HCT116 (cell line): ENCODE measurements around the gene NDUFS6. TPM values are rescaled to one million over a fixed set of nuclear protein-coding genes. Genes with fewer than 3 reads are reported as not detected.

Source experiments
- ATAC-seq: fragments of 200-7000 bp; cut with Tn5 transposase; 2 replicates; pipeline ENCODE4 v1.9.1; 2020; ENCODE audit warnings: mild to moderate bottlenecking, moderate library complexity
- BruUV-seq: library from RNA; stranded (reverse); fragments of 400-500 nt; replicated peaks from 2 replicates; lab custom pipeline; 2021; lab: Mats Ljungman, UMichigan
- CTCF ChIA-PET: fragments of 300-600 bp; sonication (Branson Sonifier 250); formaldehyde crosslinking; loops from one replicate; lab custom pipeline; 2021; ENCODE audit warnings: antibody characterized with exemption; lab: Charles Lee
- POLR2A ChIA-PET: fragments of 300-600, 350-600 bp; sonication (Branson Sonifier 250); formaldehyde crosslinking; loops from one replicate; lab custom pipeline; 2021; ENCODE audit warnings: antibody characterized with exemption; lab: Charles Lee
- RAD21 ChIA-PET, 2 experiments: fragments of 300-600 bp; sonication (Branson Sonifier 250); formaldehyde crosslinking; loops; one replicate each; lab custom pipeline; 2023; ENCODE audit warnings: low total read pairs in 2 of 2; ENCODE audit not compliant: uncharacterized antibody in 2 of 2, unreplicated experiment in 2 of 2, low non-redundant PET in 1 of 2; lab: Charles Lee
- DNase-seq: peaks from one replicate; pipeline ENCODE4 v3.0.0-alpha.2; 2010; ENCODE audit warnings: low read depth, low spot score
- H2AFZ ChIP-seq: fragments of 200-600 bp; shearing (Covaris generic), sonication (generic); 2 replicates; pipeline ENCODE4 v1.6.1; 2017; ENCODE audit warnings: low read depth, mixed run types, mixed read lengths, antibody characterized with exemption, low read length; ENCODE audit not compliant: poor library complexity, severe bottlenecking
- H3K27ac ChIP-seq: 2 replicates; pipeline ENCODE4 v1.5.1; 2012; ENCODE audit warnings: low read depth, low read length
- H3K27me3 ChIP-seq: fragments of 200-600 bp; sonication (generic); 2 replicates; pipeline ENCODE4 v1.6.1; 2016; ENCODE audit warnings: mixed run types, low read length, mixed read lengths; ENCODE audit not compliant: insufficient read depth
- H3K36me3 ChIP-seq, 2 experiments: fragments of 200-500 bp in 1 of 2; fragments of 200-600 bp in 1 of 2; sonication (Bioruptor generic) in 1 of 2; sonication (generic) in 1 of 2; 2 replicates each; pipeline versions ENCODE4 v1.5.1 to v1.6.1; 2014 to 2016; ENCODE audit warnings: low read length in 2 of 2, inconsistent platforms in 1 of 2, mixed read lengths in 1 of 2, mixed run types in 1 of 2; ENCODE audit not compliant: insufficient read depth in 2 of 2, control insufficient read depth in 1 of 2
- H3K4me1 ChIP-seq, 2 experiments: fragments of 200-600 bp in 1 of 2; sonication (generic) in 1 of 2; 2 replicates each; pipeline versions ENCODE4 v1.5.1 to v1.6.1; 2012 to 2017; ENCODE audit warnings: low read length in 2 of 2, inconsistent platforms in 1 of 2, mild to moderate bottlenecking in 1 of 2, mixed read lengths in 1 of 2, mixed run types in 1 of 2, moderate library complexity in 1 of 2; ENCODE audit not compliant: insufficient read depth in 2 of 2, control insufficient read depth in 1 of 2
- H3K4me2 ChIP-seq: fragments of 200-600 bp; sonication (generic); 2 replicates; pipeline ENCODE4 v1.6.1; 2017; ENCODE audit warnings: mixed run types, low read length, mixed read lengths
- H3K4me3 ChIP-seq, 2 experiments: fragments of 200-600 bp in 1 of 2; sonication (generic) in 1 of 2; replicated peaks in 1 of 2; 2 replicates each; pipeline ENCODE4 v1.5.1; 2011 to 2016; ENCODE audit warnings: low read length in 2 of 2, control low read depth in 1 of 2, low read depth in 1 of 2, mild to moderate bottlenecking in 1 of 2, mixed read lengths in 1 of 2, mixed run types in 1 of 2
- H3K79me2 ChIP-seq: fragments of 200-600 bp; sonication (generic); 2 replicates; pipeline ENCODE4 v1.6.1; 2017; ENCODE audit warnings: mild to moderate bottlenecking, mixed run types, low read length, moderate library complexity, mixed read lengths; ENCODE audit not compliant: insufficient read depth
- H3K9ac ChIP-seq: fragments of 200-600 bp; sonication (generic); 2 replicates; pipeline ENCODE4 v1.6.1; 2016; ENCODE audit warnings: low read length, mixed read lengths
- H3K9me2 ChIP-seq: fragments of 200-600 bp; sonication (generic), shearing (Covaris generic); 2 replicates; pipeline ENCODE4 v1.6.1; 2017; ENCODE audit warnings: mixed run types, mild to moderate bottlenecking, moderate library complexity; ENCODE audit not compliant: insufficient read depth
- H3K9me3 ChIP-seq, 2 experiments: fragments of 200-500 bp in 1 of 2; fragments of 200-600 bp in 1 of 2; sonication (Bioruptor generic) in 1 of 2; sonication (generic) in 1 of 2; 2 replicates each; pipeline ENCODE4 v1.6.1; 2014 to 2017; ENCODE audit warnings: low read length in 2 of 2, mixed read lengths in 2 of 2, inconsistent platforms in 1 of 2, low read depth in 1 of 2, mild to moderate bottlenecking in 1 of 2, mixed run types in 1 of 2, moderate library complexity in 1 of 2; ENCODE audit not compliant: control insufficient read depth in 1 of 2, insufficient read depth in 1 of 2
- H4K20me1 ChIP-seq: fragments of 200-600 bp; sonication (generic), shearing (Covaris generic); 2 replicates; pipeline ENCODE4 v1.6.1; 2017; ENCODE audit warnings: mixed run types, mild to moderate bottlenecking, moderate library complexity; ENCODE audit not compliant: insufficient read depth
- CBX3 ChIP-seq: IDR thresholded peaks from 2 replicates; pipeline ENCODE4 v1.6.1; 2012; ENCODE audit warnings: low read depth
- CTCF ChIP-seq, 3 experiments: fragments of 200-600 bp in 1 of 3; sonication (generic) in 1 of 3; IDR thresholded peaks in 2 of 3; conservative IDR thresholded peaks in 1 of 3; 2 replicates each; pipeline ENCODE4 v1.5.1; 2012 to 2017; ENCODE audit warnings: low read depth in 2 of 3, low read length in 2 of 3, antibody characterized with exemption in 1 of 3, borderline replicate concordance in 1 of 3, control low read depth in 1 of 3, mild to moderate bottlenecking in 1 of 3, mixed read lengths in 1 of 3, mixed run types in 1 of 3, moderate library complexity in 1 of 3; ENCODE audit not compliant: insufficient read depth in 1 of 3
- EGR1 ChIP-seq: IDR thresholded peaks from 2 replicates; pipeline ENCODE4 v1.6.1; 2012; ENCODE audit warnings: low read depth
- ELF1 ChIP-seq: IDR thresholded peaks from 2 replicates; pipeline ENCODE4 v1.6.1; 2012; ENCODE audit warnings: low read depth, borderline replicate concordance
- EZH2 ChIP-seq: fragments of 200-600 bp; sonication (generic); IDR thresholded peaks from 2 replicates; pipeline ENCODE4 v1.6.1; 2017; ENCODE audit warnings: antibody characterized with exemption, mixed run types
- POLR2A ChIP-seq: IDR thresholded peaks from 2 replicates; pipeline ENCODE4 v1.7.0; 2011; ENCODE audit warnings: borderline replicate concordance; ENCODE audit not compliant: insufficient read depth, insufficient read length; ENCODE audit errors: extremely low read depth
- RAD21 ChIP-seq: IDR thresholded peaks from 2 replicates; pipeline ENCODE4 v1.6.1; 2012; ENCODE audit warnings: low read depth, mild to moderate bottlenecking
- SIN3A ChIP-seq: IDR thresholded peaks from 2 replicates; pipeline ENCODE4 v1.6.1; 2012; ENCODE audit warnings: low read depth
- SRF ChIP-seq: IDR thresholded peaks from 2 replicates; pipeline ENCODE4 v1.6.1; 2012; ENCODE audit warnings: low read depth
- YY1 ChIP-seq: IDR thresholded peaks from 2 replicates; pipeline ENCODE4 v1.6.1; 2011; ENCODE audit warnings: low read length, low read depth, moderate library complexity, mild to moderate bottlenecking; ENCODE audit not compliant: insufficient replicate concordance; ENCODE audit errors: extremely low read depth
- ZFX ChIP-seq: fragments of 450-650 bp; IDR thresholded peaks from 2 replicates; pipeline ENCODE4 v1.6.1; 2017
- ZNF274 ChIP-seq: fragments of 200-500 bp; sonication (Bioruptor generic); IDR thresholded peaks from 2 replicates; pipeline ENCODE4 v1.6.1; 2014; ENCODE audit warnings: mild to moderate bottlenecking, low read depth, low read length, inconsistent platforms
- intact Hi-C: fragments of 100-400 bp; cut with micrococcal nuclease; formaldehyde crosslinking; loops from 2 replicates; pipeline ENCODE4 v1.10.0; 2022
- total RNA-seq: library from RNA; stranded (reverse); gene quantifications from one replicate; pipeline ENCODE4 v1.2.1, GENCODE V29; 2021; ENCODE audit not compliant: unreplicated experiment
- TF ChIP-seq, protein P1 (sequence below): IDR thresholded peaks from 2 replicates; pipeline ENCODE4 v1.6.1; 2012; ENCODE audit warnings: low read depth
- TF ChIP-seq, protein P2 (sequence below): IDR thresholded peaks from 2 replicates; pipeline ENCODE4 v1.6.1; 2012

Gene NDUFS6
- total RNA-seq, 1 experiment from 2014 or later: 43.8 TPM

DNA sequence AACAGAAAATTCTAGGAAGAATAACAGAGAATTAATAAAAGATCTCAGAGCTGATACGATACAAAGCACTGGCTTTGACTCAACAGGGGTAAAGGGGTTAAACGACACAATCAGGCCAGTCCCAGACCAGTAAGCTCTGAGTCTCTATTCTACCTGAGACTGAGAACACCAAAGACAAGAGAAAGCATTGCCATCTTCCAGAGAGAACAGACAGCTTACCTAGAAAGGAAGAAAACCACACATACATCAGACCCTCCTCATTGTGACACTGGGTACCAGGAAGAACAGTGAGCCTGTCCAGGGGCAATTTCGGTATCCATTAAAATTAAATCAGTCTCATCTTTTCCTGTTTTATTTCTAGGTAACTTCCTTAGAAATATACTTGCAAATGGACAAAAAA, 42.6 kb upstream of the NDUFS6 start:
- no peaks in the 10 kb centered on the region for H3K27me3 ChIP-seq
- no peak overlapping the region for H2AFZ ChIP-seq
- no peak overlapping the region for H3K9ac ChIP-seq
- TF ChIP-seq YY1 (no peak), RAD21 (no peak), ELF1 (no peak), SIN3A (no peak), ZNF274 (no peak), ZFX (no peak), CTCF (IDR thresholded peaks at IDR 0.05 in 2 of 3, conservative IDR thresholded peaks at IDR 0.05 in 1 of 3; ENCODE audit: borderline replicate concordance in 1 of 3, insufficient read depth in 1 of 3, low read depth in 2 of 3, low read length in 2 of 3) (no peak), CBX3 (no peak), EGR1 (no peak), POLR2A (no peak), SRF (no peak), EZH2 (no peak)
- TF ChIP-seq, protein P1, sequence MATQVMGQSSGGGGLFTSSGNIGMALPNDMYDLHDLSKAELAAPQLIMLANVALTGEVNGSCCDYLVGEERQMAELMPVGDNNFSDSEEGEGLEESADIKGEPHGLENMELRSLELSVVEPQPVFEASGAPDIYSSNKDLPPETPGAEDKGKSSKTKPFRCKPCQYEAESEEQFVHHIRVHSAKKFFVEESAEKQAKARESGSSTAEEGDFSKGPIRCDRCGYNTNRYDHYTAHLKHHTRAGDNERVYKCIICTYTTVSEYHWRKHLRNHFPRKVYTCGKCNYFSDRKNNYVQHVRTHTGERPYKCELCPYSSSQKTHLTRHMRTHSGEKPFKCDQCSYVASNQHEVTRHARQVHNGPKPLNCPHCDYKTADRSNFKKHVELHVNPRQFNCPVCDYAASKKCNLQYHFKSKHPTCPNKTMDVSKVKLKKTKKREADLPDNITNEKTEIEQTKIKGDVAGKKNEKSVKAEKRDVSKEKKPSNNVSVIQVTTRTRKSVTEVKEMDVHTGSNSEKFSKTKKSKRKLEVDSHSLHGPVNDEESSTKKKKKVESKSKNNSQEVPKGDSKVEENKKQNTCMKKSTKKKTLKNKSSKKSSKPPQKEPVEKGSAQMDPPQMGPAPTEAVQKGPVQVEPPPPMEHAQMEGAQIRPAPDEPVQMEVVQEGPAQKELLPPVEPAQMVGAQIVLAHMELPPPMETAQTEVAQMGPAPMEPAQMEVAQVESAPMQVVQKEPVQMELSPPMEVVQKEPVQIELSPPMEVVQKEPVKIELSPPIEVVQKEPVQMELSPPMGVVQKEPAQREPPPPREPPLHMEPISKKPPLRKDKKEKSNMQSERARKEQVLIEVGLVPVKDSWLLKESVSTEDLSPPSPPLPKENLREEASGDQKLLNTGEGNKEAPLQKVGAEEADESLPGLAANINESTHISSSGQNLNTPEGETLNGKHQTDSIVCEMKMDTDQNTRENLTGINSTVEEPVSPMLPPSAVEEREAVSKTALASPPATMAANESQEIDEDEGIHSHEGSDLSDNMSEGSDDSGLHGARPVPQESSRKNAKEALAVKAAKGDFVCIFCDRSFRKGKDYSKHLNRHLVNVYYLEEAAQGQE: no peak
- TF ChIP-seq, protein P2, sequence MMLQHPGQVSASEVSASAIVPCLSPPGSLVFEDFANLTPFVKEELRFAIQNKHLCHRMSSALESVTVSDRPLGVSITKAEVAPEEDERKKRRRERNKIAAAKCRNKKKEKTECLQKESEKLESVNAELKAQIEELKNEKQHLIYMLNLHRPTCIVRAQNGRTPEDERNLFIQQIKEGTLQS: no peak
- TF ChIP-seq, all 23 proteins: peak for 0
- ChIA-PET RAD21 (no interaction called here), POLR2A (no interaction called here), CTCF (no interaction called here)
- H3K79me2 ChIP-seq: no peaks in the 10 kb centered on the region
- H3K27ac ChIP-seq: no peak overlapping the region
- H3K4me3 ChIP-seq: no peak overlapping the region
- no peak overlapping the region for H3K4me2 ChIP-seq
- ATAC-seq (no peak), DNase-seq (no peak)
- no peaks in the 10 kb centered on the region for H3K9me3 ChIP-seq
- no peaks in the 10 kb centered on the region for H3K36me3 ChIP-seq
- no peaks in the 10 kb centered on the region for H4K20me1 ChIP-seq
- no TSS peak for BruUV-seq
- H3K9me2 ChIP-seq: no peaks in the 10 kb centered on the region
- intact Hi-C loops: no loop called here
- H3K4me1 ChIP-seq: no peaks in the 10 kb centered on the region
